GM12872 (cell line): Measurements from ENCODE around the gene PLCXD3.

Source experiments
- CTCF ChIP-seq: IDR thresholded peaks from 3 replicates; pipeline ENCODE4 v1.5.1; 2011; ENCODE audit warnings: low read depth, mild to moderate bottlenecking, low read length, moderate library complexity; ENCODE audit not compliant: insufficient read depth

Gene PLCXD3

GRCh38 chr5:41482715-41483114 is 27.7 kb downstream of the PLCXD3 start:
- no peak for TF ChIP-seq CTCF

DNA sequence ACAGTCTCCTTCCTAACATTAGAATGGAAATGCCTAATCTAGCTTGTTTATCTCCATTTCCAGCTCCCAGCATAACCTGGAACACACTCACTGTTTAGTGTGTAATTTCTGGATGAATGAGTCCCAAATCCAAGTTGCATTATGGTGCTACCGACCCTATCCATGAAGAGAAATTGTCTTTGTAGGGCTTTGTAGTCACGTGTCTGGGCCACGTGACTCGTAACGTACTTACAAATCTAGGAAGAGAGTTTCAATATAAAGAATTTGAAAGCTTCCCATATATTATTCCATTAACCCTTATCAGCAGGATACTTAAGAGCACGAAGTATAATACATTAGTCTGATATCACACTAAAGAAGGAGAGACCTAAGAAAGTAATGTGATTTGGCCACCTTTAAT is 28.2 kb downstream of the PLCXD3 start:
- no peak for TF ChIP-seq CTCF

GRCh38 chr5:41465493-41466171 is 44.8 kb downstream of the PLCXD3 start:
- TF ChIP-seq CTCF = no peak

GRCh38 chr5:41459557-41459956 is 50.8 kb downstream of the PLCXD3 start:
- TF ChIP-seq CTCF = no peak

- no peak for TF ChIP-seq CTCF
Measured at GRCh38 chr5:41457094-41457493, 53.3 kb downstream of the PLCXD3 start.

GRCh38 chr5:41452506-41452905 is 57.9 kb downstream of the PLCXD3 start:
- TF ChIP-seq CTCF = no peak

DNA sequence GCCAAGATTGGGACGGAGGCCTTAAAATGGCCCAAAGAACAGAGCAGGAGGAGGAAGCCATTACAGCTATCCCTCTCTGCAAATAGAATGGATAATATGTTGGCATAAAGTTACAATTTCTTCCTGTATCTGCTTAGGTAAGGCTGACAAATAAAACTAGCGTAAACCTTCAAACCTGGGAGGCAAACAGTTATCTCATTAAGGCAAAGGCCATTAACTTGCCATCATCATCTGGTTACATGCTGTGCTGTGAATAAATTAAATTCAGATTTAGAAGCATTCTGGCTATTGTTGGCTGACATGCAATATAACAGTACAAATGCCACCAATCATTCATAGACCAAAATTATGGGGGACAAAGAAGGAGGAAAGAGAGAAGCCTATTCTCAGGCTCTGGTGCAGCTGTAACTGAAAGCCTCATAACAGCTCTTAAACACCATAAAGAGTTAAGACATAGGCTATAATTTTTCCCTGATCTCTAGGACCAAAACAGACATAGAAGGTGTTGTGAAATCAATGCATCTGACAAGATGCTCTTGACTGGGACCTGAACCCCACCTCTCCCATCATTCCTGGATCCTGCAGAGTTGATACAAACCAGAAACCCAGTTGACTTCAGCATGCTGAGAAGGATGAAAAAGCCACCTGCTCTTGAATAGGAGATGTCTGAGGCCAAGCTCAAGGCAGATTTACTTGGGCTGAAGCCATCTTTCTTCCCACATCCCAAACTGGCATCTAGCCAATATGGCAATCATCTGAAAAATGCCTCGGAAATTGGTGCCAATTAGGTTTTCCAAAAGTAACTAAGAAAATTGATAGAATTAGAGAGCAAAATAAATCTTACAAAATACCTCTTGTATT is 62.5 kb downstream of the PLCXD3 start:
- TF ChIP-seq CTCF = no peak
